Thoracic aorta (tissue), 2 donors: Measurements from ENCODE around the gene NRXN3. TPM values are rescaled to one million over a fixed set of nuclear protein-coding genes. Genes with fewer than 3 reads are reported as not detected.
A peak's percentile ranks its signal among the peaks of the same experiment; 100 is the strongest.

ENCODE experiments used
- ATAC-seq: fragments of 150-250 bp; one replicate; pipeline ENCODE4 v1.8.0; 2017; ENCODE audit warnings: low read depth; ENCODE audit not compliant: insufficient number of reproducible peaks, low FRiP score
- DNase-seq: peaks from one replicate; pipeline ENCODE4 v3.0.0-alpha.2; 2020; ENCODE audit warnings: low spot score
- H3K27ac ChIP-seq, 2 donors: fragments of 200-600 bp; sonication (generic); 1 replicate in 1 of 2; 2 replicates in 1 of 2; pipeline ENCODE4 v1.5.1; 2016; ENCODE audit warnings: mild to moderate bottlenecking in 2 of 2, moderate library complexity in 2 of 2
- H3K27me3 ChIP-seq: fragments of 200-600 bp; sonication (generic); replicated peaks from 2 replicates; pipeline ENCODE4 v1.6.0; 2016; ENCODE audit warnings: mild to moderate bottlenecking; ENCODE audit not compliant: insufficient read depth
- H3K36me3 ChIP-seq: fragments of 200-600 bp; sonication (generic); one replicate; pipeline ENCODE4 v1.5.1; 2016
- H3K4me1 ChIP-seq, 2 donors: fragments of 200-600 bp; sonication (generic); 1 replicate in 1 of 2; 2 replicates in 1 of 2; pipeline versions ENCODE4 v1.5.1 to v1.6.0; 2016; ENCODE audit warnings: low read depth in 2 of 2, mild to moderate bottlenecking in 1 of 2; ENCODE audit not compliant: control insufficient read depth in 1 of 2
- H3K4me3 ChIP-seq: fragments of 200-600 bp; sonication (generic); 2 replicates; pipeline ENCODE4 v1.5.1; 2016; ENCODE audit warnings: mild to moderate bottlenecking
- H3K9me3 ChIP-seq: fragments of 200-600 bp; sonication (generic); 2 replicates; pipeline ENCODE4 v1.5.1; 2016
- CTCF ChIP-seq: fragments of 200-600 bp; sonication (generic); IDR thresholded peaks from one replicate; pipeline ENCODE4 v1.5.1; 2019; ENCODE audit warnings: antibody characterized with exemption
- total RNA-seq, 2 donors: library from RNA; depleted of rRNA; stranded (reverse); fragments of >200 nt; gene quantifications; one replicate each; pipeline versions ENCODE4 v1.1.0 to v1.2.3, GENCODE V29; 2016

NRXN3 gene
- total RNA-seq, 2 donors from 2014 or later: 5.6 to 33.3 TPM

- Histone ChIP-seq H3K4me1 (peaks cover 0 to 3% of the 10 kb centered on the region in 2 donors), H3K27ac (no peak overlapping the region), H3K9me3 (no peaks in the 10 kb centered on the region), H3K36me3 (no peaks in the 10 kb centered on the region), H3K27me3 (no peaks in the 10 kb centered on the region), H3K4me3 (no peak overlapping the region)
- ATAC-seq (no peak), DNase-seq (no peak)
- no peak for TF ChIP-seq CTCF
Observed at GRCh38 chr14:79357307-79357706, 1187.1 kb downstream of the NRXN3 start.

- no peaks in the 10 kb centered on the region for H3K4me1 ChIP-seq
- no peak overlapping the region for H3K4me3 ChIP-seq
- H3K36me3 ChIP-seq: no peaks in the 10 kb centered on the region
- DNase-seq (no peak), ATAC-seq (no peak)
- no peak for TF ChIP-seq CTCF
- no peaks in the 10 kb centered on the region for H3K9me3 ChIP-seq
- no peak overlapping the region for H3K27ac ChIP-seq
- H3K27me3 ChIP-seq: no peaks in the 10 kb centered on the region
Observed at GRCh38 chr14:79363291-79363690, 1193.1 kb downstream of the NRXN3 start.

- no peak for TF ChIP-seq CTCF
- H3K4me3 ChIP-seq: no peak overlapping the region
- H3K36me3 ChIP-seq: no peaks in the 10 kb centered on the region
- H3K27me3 ChIP-seq: no peaks in the 10 kb centered on the region
- H3K4me1 ChIP-seq: peaks cover 0 to 5% of the 10 kb centered on the region in 2 donors
- no peaks in the 10 kb centered on the region for H3K9me3 ChIP-seq
- no peak overlapping the region for H3K27ac ChIP-seq
- no peak for DNase-seq
- ATAC-seq: peak; percentile 28
Observed at GRCh38 chr14:79369359-79370332, 1199.5 kb downstream of the NRXN3 start.

GRCh38 chr14:79370969-79371368 is 1200.8 kb downstream of the NRXN3 start:
- Histone ChIP-seq H3K27me3 (no peaks in the 10 kb centered on the region), H3K4me1 (peaks cover 0 to 5% of the 10 kb centered on the region in 2 donors), H3K27ac (no peak overlapping the region), H3K9me3 (no peaks in the 10 kb centered on the region), H3K4me3 (no peak overlapping the region), H3K36me3 (no peaks in the 10 kb centered on the region)
- ATAC-seq (no peak), DNase-seq (no peak)
- TF ChIP-seq CTCF: no peak

GRCh38 chr14:79373451-79373850 is 1203.3 kb downstream of the NRXN3 start:
- no peak overlapping the region for H3K4me3 ChIP-seq
- H3K9me3 ChIP-seq: no peaks in the 10 kb centered on the region
- H3K27me3 ChIP-seq: no peaks in the 10 kb centered on the region
- H3K4me1 ChIP-seq: peaks cover 0 to 5% of the 10 kb centered on the region in 2 donors
- no peaks in the 10 kb centered on the region for H3K36me3 ChIP-seq
- no peak for DNase-seq
- no peak for TF ChIP-seq CTCF
- no peak for ATAC-seq
- no peak overlapping the region for H3K27ac ChIP-seq
